Activated CD4-positive, CD25-positive, alpha-beta regulatory T cell treated with anti-CD3 and anti-CD28 coated beads, Interleukin-2, amount 50 U/mL, for 72 hours (primary cell): ENCODE measurements around the gene S1PR2.

Experiments used
- DNase-seq: peaks from one replicate; pipeline ENCODE4 v3.0.0; 2021

The S1PR2 gene

GRCh38 chr19:10230861-10231611 lies at the start of gene S1PR2:
TSS of gene S1PR2 (minus strand) at chr19:10231331. CDS start at chr19:10224905, 6,426 bp downstream.
- DNase-seq: peak; percentile 76

GRCh38 chr19:10279737-10280442 lies 48.8 kb upstream of the S1PR2 start:
- no peak for DNase-seq

- no peak for DNase-seq
These were observed 47.8 kb upstream of the S1PR2 start for GRCh38 chr19:10278935-10279334.

- DNase-seq: no peak
These were observed 46.9 kb upstream of the S1PR2 start for GRCh38 chr19:10277795-10278589.

- DNase-seq: no peak
These were observed 43.5 kb upstream of the S1PR2 start for GRCh38 chr19:10274589-10274988.

- peak; percentile 43 for DNase-seq
These were observed 40.5 kb upstream of the S1PR2 start for GRCh38 chr19:10271543-10272086.

- peak; percentile 75 for DNase-seq
These were observed 39.7 kb upstream of the S1PR2 start, which contains the start of gene ICAM1 for GRCh38 chr19:10270616-10271394. TSS of gene ICAM1 (plus strand) at chr19:10271120. CDS start at chr19:10271160, 40 bp downstream.

- DNase-seq: peak; percentile 83
These were observed 39.1 kb upstream of the S1PR2 start for GRCh38 chr19:10270180-10270615.

- peak; percentile 96 for DNase-seq
These were observed 38.4 kb upstream of the S1PR2 start for GRCh38 chr19:10269333-10270179.

- no peak for DNase-seq
These were observed 36.9 kb upstream of the S1PR2 start for GRCh38 chr19:10268071-10268470.

GRCh38 chr19:10266706-10267105 lies 35.6 kb upstream of the S1PR2 start:
- DNase-seq: no peak

GRCh38 chr19:10262771-10263170 lies 31.6 kb upstream of the S1PR2 start:
- DNase-seq: no peak

- DNase-seq: peak; percentile 60
These were observed 29.0 kb upstream of the S1PR2 start for GRCh38 chr19:10260141-10260584.

GRCh38 chr19:10259162-10259905 lies 28.2 kb upstream of the S1PR2 start:
- DNase-seq: peak; percentile 86

GRCh38 chr19:10258080-10258710 lies 27.1 kb upstream of the S1PR2 start:
- no peak for DNase-seq

- no peak for DNase-seq
These were observed 26.0 kb upstream of the S1PR2 start for GRCh38 chr19:10256970-10257615.

GRCh38 chr19:10256551-10256950 lies 25.4 kb upstream of the S1PR2 start:
- no peak for DNase-seq

- no peak for DNase-seq
These were observed 24.2 kb upstream of the S1PR2 start for GRCh38 chr19:10255358-10255757.

GRCh38 chr19:10254244-10254643 lies 23.1 kb upstream of the S1PR2 start:
- DNase-seq: no peak
